Stimulated activated CD8-positive, alpha-beta memory T cell treated with anti-CD3 and anti-CD28 coated beads, Interleukin-15, amount 100 ng/mL, for 4 hours (primary cell): ENCODE measurements around the gene POLR2F.
"Not testable (repeated sequence)": the region's sequence is repeated elsewhere in the genome, so short reads cannot be mapped to it uniquely, and the experiment has no call there.

Experiments
- DNase-seq, 2 donors: peaks; one replicate each; pipeline ENCODE4 v3.0.0-alpha.2; 2020; ENCODE audit warnings: low read depth in 2 of 2

The POLR2F gene

DNA sequence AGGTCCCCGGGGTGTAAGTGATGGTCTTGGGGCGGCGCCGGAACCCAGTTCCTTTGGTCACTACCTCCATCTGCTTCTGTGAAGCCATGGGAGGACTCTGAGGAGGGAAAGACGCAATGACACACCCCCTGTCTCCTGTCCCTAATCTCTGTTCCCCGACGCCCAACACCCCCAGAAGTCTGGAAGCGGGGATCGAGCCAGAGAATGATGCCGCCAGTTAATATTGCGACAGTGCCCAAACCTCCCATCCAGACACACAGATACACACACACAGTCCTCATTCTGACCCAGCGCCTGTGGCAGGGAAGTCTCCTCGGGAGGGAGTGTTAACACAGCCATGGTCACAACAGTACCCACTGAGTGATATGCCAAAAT is 450 bp upstream of the POLR2F start:
- no peak for DNase-seq

DNA sequence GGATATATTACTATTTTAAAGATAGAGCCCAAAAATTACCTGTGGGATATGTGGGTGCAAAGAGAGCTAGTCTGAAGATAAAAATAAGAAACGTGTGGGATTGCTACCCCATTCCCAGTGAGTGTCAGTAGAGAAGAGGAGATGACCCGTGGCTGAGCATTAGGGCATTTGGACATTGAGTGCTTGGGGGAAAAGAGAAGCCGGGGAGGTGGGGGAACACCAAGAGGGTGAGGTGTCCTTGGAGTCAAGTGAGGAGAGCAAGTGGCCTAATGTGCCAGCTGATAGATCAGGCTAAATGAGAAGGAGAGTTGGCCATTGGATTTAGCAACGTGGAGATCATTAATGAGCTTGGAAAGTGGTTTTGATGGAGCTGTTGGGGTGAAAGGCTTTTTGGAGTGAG is 1.2 kb downstream of the POLR2F start:
- no peak for DNase-seq

DNA sequence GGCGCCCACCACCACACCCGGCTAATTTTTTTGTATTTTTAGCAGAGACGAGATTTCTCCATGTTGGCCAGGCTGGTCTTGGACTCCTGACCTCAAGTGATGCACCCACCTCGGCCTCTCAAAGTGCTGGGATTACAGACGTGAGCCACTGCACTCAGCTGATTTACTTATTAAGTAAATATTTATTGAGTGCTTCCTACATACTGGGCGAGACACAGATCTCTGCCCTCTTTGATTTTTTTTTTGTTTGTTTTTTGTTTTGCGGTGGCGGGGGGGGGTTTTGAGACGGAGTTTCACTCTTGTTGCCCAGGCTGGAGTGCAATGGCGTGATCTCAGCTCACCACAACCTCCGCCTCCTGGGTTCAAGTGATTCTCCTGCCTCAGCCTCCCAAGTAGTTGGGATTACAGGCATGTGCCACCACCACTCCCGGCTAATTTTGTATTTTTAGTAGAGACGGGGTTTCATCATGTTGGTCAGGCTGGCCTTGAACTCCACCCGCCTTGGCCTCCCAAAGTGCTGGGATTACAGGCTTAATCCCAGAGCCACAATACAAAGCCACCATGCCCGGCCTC is 2.4 kb downstream of the POLR2F start:
- DNase-seq = not testable (repeated sequence)

DNA sequence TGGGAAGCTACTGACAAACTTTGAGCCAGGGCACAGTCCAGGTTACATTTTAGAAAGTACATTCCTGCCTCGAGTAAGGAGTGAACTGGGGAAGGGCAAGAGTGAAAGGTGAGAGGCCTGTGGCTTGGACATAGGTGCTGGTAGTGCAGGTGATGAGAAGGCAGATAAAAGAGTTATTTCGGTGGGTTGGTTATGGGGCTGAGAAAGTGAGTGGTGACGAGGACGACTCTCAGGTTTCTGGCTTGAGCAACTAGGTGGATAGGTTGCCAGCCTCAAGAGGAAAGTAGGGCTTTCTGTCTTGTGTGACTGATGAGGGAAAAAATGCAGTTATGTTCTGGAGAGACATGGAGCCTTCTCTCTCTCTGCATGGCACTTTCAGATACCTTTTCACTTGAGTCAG is 3.7 kb downstream of the POLR2F start:
- DNase-seq = no peak

DNA sequence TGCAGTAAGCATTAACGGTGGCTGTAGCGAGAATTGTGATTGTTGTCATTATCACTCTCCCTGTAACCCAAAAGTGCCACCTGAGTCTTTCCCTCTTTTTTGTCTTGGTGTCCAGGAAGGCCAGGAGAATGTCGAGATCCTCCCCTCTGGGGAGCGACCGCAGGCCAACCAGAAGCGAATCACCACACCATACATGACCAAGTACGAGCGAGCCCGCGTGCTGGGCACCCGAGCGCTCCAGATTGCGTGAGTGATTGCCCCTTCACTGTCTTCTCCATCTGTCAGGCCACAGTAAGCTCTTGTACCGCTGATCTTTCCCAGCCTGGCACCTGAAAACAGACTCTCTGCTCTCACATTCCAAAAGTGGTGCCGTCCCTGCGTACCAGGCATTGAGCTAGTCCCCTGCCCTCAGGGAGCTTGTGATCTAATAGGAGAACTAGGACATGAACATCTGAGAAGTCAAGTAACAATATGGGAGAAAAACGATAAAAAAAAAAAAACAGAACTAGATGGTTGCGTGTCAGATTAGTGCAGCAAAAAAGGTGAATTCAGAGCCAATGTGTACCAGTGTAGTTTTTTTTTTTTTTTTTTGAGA is 5.8 kb downstream of the POLR2F start:
- no peak for DNase-seq

DNA sequence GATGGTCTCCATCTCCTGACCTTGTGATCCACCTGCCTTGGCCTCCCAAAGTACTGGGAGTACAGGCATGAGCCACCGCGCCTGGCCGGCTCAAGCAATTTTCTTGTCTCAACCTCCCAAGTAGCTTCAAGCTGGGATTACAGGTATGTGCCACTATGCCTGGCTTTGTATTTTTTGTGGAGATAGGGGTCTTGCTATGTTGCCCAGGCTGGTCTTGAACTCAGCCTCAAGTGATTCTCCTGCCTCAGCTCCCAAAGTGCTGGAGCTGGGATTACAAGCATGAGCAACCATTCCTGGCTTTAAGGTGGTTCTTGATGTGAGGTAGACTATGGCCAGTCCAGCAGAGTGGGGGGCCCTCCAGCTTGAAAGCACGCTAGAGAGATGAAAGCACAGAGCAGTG is 7.6 kb downstream of the POLR2F start:
- no peak for DNase-seq

DNA sequence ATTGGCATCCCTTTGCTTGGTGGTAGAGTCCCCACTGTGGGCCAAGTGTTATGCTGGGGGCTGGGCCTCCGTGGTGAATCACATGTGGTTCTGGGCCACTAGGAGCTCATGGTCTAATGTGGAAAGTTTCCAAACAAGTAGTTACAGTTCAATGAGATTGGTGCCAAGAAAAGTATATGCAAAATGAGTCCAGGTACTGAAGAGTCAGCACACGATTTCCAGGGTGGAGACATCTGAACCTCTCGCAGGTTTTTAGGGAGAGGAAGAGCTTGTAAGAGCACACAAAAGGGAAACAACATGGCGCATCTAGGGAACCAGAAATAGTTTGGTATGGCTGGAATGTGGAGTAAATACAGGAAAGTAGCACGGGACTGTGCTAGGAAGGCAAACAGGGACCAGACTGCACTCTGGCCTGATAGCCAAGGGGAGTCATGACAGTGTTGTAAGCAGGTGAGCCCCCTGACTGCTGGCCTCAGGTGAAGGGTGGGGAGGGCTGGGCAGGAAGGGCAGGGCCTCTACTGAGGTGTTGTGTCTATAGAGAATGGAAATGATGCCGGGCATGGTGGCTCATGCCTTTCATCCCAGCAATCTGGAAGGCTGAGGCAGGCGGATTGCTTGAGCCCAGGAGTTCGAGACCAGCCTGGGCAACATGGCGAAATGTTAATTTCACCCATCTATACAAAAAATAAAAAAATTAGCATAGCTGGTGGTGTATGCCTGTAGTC is 12.6 kb downstream of the POLR2F start:
- no peak for DNase-seq

DNA sequence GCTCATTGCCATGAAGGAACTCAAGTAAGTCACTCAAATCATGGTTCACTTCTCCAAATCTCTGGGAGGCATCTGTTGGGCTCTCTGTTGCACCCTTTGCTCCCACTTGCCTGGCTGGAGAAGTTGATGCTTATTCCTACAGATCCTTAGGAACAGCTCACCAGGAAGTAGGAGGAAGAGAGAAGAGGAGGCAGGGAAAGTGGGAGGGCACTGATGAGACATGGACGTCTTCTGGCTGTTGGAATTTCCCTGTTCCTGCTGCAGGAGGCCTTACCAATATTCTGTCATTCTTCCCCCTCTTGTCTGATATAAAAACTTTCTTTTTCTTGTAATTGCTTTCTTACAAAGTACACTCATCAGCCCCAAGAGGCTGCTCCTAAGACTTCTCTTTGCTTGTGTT is 13.6 kb downstream of the POLR2F start:
- DNase-seq = no peak

DNA sequence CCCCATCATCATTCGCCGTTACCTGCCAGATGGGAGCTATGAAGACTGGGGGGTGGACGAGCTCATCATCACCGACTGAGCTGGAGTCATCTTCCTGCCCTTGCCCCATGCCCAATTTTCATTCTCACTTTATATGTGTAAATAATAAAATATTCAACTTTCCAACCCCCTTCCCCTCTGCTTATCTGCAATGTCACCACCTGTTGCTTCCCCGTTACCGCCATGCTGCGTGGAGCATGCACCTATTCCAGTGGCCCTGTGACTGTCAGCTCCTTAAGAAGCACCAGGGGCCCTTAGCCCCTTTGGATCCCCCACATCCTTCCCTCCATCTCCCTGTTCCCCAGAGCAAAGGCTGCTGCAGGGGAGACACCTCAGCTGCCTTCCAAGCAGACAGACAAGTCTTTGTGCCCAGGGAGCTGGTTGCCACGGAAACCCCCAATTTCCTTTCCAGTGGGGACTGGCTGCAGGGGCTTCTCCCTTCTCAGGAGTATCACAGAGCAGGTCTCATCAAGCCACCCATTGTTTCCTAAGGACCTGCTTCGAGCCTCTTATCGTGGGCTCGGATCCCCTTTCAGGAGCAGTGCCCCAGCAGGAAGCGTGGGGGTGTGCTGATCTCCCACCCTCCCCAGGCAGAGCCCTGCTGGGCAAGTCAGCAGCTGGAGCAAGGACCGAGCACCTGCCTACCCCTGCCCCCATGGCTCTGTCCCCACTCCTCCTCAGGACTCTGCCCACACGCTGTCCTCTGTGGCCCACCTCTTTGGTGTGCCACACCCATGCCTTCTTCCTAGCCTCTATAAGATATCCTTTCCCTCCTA is 14.3 kb downstream of the POLR2F start:
- DNase-seq = no peak

DNA sequence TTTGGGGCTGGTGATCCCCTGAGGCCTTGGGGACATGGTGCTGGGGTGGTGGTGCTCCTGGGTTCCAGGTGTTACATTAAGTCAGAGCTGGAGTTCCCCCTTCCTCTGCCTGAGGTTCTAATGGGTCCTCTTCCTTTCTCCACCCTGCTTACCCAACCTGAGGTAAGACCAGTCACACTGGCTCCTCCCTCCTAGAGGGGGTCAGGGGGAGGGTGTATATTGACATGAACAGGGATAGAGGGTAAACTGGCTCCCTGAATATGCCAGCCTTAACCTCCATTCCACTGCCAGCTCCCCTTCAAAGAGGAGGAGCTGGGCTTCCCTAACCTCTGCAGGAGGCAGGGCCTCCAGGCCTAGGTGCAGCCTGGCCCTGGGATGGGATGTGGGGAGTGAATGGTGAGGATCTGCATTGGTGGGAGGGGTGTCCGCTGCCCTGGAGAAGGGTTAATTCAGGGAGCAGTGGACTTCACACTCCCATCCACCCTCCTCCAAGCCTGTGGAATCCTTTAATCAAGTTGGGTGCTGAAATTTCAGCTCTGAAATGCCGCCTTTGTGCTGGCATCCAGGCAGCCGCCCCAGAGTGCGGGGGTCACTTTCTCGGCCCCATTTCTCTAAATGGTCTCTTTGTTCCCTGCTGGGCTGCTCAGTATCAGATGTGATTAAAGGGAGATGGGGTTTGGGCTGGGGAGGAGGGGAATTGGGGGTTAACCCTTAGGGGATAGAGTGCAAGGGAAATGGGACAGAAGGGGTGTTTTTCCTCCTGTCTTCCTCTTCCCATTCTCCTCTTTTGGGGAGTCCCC is 15.2 kb downstream of the POLR2F start:
- DNase-seq = no peak

DNA sequence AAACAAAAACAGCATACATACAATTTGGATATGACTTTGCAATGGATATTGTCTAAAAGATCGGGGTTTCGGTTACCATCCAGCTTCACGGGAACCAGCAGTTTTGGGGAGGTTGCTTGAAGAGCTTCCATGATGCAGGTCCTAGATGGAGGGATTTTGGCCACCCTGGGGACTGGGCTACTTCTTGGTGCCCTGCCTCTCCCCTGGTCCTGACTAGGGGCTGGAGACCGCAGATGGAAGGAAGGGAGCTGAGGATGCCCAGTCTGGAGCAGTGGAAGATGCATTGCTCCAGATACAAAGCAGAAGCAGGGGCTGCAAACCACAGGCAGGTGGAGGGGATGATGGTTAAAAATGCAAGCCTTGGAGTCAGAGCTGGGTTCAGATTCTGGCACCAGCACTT is 17.4 kb downstream of the POLR2F start:
- DNase-seq = no peak

DNA sequence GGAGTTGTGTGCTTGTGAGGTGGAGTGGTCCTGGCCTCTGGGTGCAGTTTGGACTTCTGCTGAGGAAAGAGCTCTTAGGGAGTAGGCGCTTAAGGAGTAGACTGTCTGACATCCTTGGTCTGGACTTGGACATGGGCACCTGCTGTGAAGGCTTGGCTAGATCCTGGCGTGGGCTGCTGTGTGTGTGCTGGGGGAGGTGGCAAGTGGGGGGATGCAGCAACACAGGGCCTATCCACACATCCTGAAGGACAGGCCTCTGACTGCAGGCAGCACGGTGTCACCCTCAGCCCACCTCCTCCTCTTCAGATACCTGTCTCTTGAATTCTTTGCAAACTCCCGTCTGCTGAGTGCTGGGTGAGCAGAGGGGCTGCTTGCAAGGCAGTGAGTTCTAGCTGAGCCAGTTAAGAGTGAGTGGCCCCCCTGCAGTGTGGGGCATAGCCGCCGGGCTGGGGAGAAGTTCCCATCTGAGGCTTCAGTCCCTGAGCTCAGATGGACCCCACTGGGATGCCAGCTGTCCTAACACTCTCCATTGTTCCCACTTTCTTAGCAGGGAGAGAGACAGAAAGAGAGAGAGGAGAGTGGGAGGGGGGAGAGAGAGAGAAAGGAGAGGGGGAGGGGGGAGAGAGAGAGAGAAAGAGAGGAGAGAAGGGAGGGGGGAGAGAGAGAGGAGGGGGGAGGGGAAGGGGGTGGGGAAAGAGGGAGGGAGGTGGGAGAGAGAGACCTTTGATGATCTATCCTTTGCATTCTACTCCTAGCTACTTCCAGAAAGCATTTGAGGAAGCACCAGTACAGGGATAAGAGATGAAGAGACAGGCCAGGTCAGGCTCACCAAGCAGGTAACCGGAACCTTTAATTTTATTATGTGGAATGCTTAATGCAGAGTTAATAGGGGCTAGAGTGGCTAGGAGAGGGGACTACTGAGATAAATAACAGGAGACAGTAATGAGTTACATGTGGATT is 18.3 kb downstream of the POLR2F start:
- no peak for DNase-seq

DNA sequence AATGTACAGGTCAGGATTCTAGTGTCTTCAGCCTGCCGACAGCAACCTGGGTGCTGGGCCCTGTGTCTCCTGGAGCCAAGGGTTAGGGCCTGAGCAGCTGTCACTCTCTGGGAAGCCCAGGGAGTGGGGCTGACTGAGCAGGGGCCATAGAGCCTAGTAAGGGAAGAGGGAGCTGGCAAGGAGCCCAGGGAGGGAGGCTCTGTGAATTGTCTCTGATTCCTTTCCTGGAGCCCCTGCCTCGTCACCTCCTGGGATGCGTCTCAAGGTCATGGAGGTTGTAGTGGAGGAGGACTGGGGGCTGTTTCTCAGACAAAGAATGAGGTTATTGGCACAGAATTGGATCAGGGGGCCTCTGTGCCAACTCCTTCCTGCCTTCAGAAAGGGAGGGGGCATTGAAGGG is 19.0 kb downstream of the POLR2F start:
- DNase-seq = no peak

DNA sequence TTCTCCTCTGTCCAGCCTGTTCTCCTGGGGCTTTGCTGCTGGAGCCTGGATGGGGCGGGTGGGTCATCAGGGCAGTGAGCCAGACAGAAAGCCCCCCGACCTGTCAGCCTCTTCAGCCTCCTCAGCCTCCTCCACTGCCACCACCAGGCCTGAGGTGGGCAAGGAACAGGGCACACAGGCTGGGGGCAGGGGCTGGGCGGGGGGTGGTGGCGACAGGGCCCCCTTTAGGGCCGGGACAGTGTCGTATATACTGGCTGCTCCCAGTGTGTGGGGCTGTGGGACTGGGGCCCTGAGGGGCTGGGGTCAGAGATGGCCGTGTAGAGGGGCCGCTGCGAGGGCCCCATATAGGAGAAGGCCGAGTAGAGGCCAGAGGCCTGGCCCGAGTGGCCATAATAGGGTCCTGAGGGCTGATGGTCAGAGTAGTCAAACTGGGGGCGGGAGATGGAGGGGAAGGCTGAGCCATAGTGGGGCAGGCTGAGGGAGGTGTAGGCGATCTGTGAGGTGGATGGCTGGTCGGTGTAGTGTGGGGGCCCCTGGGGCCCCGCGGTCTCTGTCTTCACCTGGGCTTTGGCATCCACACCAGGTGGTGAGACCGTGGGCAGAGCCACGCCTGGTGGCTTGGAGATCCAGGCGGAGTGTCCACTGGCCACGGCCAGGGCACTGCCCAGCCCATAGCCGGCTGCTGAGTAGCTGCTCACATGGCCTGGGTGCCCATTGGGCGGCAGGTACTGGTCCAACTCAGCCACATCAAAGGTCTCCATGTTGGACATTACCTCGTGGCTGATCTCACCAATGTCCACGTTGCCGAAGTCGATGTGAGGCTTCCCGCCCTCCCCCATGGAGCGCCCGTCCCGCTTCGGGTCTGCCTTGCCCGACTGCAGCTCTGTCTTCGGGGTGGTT is 20.0 kb downstream of the POLR2F start:
- DNase-seq = no peak

DNA sequence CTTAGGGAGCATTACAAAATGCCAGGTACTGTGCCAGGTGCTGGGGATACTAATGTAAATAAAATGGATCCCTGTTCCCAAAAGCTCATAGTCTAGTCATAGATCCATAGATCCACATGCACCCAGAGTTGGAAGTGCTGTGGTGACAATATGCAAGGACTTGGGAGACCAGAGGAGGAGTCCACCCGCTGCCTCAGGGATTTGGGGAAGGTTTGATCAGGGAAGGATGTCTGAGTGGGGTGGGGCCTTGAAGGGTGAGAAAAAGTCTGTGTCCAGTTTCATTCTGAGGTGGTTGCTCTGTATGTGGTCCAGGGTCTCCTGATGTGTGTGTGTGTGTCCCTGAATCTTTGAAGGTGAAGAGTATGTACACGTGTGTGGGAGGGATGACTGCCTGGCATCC is 21.7 kb downstream of the POLR2F start:
- DNase-seq = no peak

DNA sequence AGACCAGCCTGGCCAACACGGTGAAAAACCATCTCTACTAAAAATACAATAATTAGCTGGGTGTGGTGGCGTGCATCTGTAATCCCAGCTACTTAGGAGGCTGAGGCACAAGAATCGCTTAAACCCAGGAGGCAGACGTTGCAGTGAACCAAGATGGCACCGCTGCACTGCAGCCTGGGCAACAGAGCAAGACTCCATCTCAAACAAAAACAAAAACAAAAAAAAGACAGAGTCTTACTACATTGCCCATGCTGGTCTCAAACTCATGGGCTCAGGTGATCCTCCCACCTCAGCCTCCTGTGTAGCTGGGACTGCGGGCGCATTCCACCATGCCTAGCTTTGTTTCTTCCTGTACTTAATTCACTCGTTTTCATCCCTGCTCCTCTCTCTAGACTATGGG is 22.5 kb downstream of the POLR2F start:
- DNase-seq = not testable (repeated sequence)

DNA sequence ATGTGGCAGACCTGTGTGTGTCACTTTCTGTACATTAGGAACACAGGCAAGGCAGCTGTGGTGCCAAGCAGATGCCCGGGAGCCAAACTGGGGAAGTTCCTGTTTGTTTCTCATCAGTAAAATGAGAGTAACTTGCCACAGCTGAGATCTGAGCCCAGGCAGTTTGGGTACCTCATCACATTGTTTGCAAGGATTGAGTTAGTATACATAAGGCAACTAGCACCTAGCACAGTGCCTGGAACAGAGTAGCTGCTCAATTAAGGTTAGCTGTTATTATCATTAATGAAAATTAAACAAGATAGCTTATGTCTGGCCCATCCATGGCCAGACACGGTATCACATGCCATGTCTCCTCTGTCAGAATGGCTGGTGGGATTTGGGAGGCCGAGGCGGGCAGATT is 23.0 kb downstream of the POLR2F start:
- no peak for DNase-seq

DNA sequence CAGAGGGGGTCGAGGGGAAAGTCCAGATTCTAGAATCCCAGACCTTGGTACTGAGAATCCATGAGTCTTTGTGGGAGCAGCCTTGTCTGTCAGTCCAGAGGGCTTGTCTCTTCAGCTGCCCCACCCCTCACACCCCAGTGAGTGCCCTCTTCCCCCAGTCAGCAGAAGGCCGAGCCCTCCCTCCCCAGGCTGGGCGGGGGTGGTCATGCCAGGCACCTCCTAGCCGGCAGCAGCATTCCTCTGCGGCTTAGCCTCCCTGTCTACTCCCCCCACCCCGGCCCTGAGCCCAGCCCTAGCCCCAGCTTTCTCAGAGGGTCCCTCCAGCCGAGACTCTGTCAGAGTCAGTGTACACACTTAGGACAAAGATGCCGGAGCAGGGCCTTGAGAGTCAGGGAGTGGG is 26.3 kb downstream of the POLR2F start:
- DNase-seq = no peak

DNA sequence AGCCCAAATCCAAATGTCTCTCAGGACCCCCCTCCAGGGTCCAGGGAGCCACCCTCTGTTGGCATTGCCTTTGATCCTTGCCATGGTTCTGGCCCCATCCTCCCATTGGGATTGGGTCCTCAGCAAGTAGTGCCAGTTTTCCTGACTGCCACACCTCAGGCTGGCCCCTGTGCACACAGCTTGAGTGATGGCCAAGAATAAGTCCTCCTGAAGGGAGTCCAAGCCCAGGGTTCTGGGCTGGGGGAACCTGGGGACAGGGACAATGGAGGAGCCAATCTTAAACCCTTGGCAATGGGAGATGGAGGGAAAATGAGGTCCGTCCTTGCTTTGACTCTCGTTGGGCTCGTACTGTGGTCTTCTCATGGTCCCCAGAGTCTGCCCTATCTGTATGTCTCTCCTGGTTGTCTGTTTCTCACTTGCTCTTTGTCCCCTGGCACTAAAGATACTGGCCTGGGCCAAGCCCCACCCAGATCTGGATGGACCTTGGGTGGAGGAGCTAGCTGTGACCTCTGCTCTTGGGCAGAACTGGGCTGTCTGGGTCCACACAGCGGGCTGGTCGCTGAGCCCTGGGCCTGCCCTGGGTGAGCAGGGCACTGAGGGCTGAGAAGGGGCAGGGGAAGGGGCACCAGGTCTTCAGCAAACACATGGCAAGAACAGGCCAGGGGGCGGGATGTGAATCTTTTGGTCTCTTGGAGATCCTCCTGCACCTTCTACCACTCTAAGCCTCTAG is 27.9 kb downstream of the POLR2F start:
- no peak for DNase-seq
